ENCODE measurements around the gene DNAJB13.
A peak's percentile ranks its signal among the peaks of the same experiment; 100 is the strongest.
"Not testable (repeated sequence)": the region's sequence is repeated elsewhere in the genome, so short reads cannot be mapped to it uniquely, and the experiment has no call there.

The DNAJB13 gene

DNA sequence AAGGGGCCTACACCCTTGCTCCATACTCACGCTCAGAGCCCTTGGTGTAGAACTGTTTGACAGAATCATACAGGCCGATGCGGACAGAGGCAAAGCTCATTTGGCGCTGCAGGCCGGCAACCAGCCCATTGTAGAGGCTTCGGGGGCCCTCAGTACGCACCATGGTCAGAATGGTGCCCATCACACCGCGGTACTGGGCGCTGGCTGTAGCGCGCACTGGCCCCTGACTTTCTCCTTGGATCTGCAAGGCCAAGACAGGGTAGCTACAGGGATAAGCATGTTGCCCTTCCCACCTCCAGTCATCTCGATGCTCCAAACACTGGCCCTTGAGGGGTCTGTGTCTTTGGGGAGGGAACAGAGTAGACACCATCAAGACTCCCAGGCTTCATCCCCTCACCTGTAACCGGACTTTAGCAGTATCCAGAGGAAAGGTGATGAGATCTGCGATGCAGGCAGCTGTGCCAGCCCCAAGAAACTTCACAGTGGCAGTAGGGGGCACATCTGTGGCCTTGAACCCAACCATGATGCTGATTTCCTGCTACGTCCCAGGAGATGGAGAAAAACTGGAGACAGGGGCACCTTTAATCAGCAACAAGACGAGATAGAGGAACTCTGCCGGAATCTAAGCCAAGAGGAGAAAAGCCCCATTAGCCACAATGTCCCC, 27.2 kb downstream of the DNAJB13 start:
- no peak for DNase-seq (ENCODE audit: low spot score)

DNA sequence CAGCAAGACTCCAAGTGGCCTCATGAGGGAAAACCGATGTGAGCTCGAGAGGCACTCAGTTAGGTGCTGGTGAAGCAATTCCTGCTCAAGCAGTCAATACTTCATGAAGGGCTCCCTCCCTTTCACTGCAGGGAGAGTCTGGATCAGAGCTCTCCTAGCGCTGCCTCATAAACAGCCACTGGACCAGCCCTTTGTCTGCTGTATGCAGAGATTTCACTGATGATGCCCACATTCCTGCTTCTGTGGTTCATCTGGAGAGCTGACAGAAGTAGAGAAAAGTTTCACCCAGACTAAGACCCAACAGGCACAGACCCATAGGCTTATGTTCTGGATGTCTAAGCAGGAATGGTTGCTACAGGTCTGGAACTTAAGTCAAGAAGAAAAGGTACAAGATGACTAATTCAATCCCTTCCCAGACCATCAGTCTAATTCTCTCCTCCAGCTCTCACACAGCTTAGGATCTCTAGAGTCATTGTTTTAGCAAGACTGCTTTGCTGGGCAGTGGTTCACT, 27.8 kb downstream of the DNAJB13 start:
- DNase-seq (ENCODE audit: low spot score), result no peak

DNA sequence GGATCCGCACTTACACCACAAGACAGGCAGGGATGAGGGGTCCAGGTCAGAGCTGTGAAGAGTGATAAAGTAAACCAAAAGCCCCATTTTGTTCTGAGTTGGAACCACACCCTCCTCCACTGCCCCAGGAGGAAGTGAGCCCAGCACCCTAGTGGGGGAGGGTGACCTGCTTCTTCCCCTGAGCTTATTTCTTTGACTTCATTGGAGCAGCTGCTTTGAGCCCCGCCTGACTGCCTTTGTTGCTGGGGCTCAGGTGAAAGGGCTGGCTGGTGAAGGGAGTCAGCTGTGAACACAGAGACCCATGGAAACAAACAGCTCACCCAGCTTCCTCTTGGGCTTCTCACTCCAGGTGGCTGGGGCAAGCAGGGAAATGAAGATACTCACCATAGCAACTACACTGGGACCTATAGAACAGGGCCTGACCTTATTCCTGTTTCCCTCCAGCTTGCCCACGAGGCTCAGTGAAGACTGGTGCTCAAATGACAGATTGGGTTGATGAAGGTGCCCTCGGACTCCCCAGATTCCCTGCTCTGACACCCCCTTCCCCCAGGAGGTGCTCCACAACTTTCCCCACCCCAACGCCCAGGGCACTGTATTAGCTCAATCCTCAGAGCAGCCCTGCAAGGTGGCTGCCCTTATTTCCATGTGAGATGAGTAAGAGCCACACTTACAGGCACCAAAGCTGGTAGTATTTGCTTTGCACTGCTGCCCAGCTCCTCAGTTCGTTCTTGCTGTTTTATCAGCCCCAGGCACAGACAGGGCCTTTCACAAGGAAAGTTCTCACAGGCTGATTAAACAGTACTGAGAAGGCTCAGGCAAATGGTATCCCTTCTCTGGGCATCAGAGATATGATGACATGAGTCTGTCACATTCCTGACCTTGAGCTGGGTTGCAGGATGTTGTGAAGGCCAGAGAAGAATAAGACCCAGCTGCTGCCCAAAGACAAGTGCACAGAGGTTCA, 29.5 kb downstream of the DNAJB13 start:
- DNase-seq (ENCODE audit: low spot score), result peak; percentile 69

DNA sequence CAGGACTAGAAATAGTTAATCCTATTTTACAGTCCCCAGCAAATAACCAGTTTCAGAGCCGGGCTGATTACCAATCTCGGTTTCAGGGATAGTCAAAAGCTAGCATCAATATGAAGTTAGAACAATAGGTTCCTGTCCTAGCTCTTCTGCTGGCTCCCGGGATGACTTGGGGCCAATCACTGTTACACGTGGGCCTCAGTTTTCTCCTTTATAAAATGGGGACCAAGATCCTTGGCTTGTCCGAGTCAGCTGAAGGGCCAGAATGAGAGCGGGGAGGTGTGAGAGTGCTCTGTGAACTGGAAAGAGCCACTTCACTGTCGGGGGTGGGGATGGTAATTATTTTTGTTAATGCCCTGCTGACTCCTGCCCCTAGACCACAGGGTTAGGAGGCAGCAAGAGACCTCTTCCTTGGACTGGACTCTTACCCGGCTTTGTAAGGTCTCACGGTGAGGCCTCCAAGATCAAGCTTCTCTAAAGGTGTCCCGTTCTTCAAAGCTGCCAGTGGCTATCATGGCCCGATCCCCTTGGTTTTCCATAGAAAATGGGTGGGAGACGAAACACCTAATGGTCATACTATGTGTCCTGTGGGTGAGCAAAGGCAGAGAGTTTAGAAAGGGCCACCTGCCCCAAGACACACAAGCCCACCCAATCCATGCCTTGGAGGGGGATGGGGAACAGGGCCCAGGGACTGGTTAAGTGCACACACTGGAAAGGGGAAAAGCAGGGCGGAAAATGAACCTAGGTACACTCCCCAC, 30.4 kb downstream of the DNAJB13 start:
- no peak for DNase-seq (ENCODE audit: low spot score)

DNA sequence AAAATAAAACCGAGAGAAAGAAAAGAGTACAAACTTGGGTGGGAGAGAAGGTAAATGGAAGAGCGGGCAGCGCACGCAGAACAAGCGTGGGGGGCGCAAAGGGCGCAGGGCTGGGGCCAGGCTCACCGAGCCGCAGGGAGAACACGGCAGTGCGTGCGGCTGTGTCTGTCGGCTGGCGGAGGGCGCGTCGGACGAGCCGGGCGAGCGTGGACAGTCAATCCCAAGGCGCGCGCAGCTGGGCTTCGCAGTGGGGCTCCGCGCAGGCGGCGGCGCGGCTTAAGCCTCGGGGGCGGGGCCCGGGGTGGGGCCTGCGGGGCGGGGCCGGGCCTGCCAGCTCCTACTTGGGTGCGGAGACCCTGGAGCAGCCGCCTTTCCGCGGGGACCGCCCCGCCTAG, 31.8 kb downstream of the DNAJB13 start, which contains the start of gene UCP2:
Gene UCP2 (minus strand): TSS at position 249 of the 395 bp plus-strand sequence. CDS start 4,465 bp downstream, outside the sequence.
- DNase-seq (ENCODE audit: low spot score), result no peak

DNA sequence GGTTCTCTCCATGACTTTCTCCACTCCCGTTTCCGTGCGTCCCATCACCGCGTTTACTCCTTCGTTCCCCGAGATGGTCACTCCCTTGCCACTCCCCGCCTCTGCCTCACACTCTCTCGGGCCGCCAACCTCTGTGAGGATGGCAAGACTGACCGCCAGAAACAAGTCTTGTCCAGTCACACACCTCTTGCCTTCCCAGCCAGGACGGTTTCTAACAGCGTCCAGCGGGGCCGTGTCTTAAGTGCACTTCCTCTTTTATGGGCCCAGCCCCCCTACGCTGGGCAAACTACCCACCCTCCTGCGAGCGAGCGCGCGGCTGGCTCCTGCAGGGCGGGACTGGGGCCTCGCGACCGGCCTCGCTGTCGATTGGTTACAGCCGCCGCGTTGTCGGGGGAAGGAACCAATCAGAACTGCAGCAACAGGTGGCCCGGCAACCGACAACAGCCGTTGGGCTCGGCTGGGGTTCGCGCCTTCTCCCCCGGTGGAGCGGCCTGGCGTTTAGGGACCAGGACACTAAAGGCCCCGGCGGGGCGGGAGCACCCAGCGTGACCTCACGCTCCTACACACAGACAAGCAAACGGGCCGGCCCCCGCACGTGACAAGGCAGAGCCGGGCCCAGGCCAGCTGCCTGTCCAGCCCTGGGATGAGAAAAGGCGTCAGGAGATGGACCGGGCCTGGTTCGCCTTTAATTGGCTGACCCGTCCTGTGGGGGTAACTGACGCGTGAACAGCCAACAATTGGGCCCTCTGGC, 32.3 kb downstream of the DNAJB13 start:
- DNase-seq (ENCODE audit: low spot score), result peak; percentile 90

DNA sequence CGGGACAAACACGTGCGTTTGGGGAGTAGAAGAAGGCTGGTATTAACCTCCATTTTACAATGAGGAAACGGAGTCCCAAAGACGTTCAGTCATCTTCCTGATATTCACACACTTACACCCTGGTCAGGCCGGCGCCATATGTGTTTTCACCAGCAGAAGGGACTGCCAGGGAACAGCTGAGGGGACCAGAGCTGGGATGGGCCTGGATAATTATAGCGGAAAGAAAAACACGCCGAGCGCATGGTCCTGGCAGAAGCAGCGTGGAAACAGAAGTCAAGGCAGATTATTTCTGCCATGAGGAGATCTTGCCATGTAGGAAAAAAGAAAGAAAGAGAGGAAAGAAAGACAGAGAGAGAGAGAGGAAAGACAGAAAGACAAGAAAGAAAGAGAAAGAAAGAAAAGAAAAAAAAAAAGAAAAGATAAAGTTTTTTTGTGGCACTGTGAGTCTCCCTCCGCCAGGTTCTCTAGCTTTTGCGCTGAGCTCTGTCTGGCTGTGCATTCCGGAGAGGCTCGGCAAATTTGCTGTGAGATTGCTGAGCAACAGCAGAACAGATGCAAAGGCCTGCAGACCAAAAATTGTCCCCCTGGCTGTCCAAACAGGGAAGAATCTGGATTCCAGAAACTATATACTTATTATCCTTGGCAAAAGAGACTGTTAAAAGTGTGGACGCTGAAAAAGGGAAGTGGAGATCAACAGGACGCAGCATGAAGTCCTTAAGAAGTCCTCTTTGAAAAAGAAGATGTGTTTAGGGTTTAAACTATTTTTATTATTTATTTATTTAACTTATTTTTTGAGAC, 33.1 kb downstream of the DNAJB13 start:
- no peak for DNase-seq (ENCODE audit: low spot score)

DNA sequence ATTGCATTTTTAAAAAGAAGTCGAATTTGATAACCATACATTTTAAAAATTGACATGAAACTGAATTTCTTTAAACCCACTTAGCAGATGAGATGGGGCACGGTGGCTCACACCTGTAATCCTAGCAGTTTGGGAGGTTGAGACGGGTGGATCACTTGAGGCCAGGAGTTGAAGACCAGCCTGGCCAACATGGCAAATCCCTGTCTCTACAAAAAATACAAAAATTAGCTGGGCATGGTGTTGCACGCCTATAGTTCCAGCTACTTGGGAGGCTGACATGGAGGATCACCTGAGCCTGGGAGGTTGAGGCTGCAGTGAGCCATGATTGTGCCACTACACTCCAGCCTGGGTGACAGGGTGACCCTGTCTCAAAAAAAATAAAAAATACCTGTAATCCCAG, 34.8 kb downstream of the DNAJB13 start:
- DNase-seq (ENCODE audit: low spot score), result not testable (repeated sequence)

DNA sequence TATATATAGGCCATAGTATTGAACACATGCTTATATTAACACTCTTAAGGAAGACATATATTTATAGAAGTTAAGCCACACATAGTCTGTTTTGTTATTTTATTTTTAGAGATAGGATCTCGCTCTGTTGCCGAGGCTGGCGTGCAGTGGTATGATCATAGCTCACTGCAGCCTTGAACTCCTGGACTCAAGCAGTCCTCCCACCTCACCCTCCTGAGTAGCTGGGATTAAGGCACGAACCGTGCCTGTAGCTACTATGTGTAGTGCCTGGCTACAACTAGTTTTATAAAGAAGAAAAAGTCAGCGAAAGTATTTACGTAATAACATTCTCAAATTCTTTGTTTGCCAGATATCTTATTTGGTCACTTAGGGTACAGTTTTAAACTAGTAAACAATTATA, 37.4 kb downstream of the DNAJB13 start:
- DNase-seq (ENCODE audit: low spot score), result no peak

DNA sequence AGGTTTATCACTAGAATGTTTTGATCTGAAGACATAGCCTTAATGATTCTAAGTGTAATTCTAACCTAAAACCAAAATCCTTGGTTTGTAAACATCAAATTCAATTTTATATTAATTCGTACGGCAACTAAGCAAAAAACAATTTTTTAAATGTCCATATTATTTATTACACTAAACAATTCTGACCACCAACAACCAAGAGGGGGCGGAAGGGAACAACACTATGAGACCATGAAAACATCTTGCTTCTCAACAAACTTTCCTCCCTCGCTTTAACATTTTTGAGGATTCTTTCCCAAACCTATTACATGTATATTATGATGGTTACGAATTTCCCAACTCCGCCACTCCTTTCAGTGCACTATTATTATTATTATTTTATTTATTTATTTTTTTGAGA, 38.3 kb downstream of the DNAJB13 start:
- DNase-seq (ENCODE audit: low spot score), result no peak

DNA sequence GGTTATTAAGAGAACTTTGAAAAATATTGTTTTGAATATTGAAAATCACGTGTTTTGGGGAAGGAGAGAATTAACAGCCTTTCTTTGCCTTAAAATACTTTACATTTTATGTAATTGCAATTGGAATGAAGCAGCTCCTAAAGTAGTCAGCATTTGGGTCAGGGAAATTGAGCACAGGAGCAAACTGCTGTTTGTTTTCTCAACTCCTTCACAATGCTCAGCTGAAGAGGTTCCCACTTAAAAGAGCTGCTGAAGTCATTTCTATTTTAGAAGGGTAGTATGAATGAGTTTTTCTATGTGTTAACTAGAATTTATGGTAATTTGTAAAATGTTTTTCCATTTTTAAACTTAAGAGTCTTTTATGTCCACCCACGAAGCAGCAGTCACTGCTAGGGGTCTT, 39.9 kb downstream of the DNAJB13 start:
- DNase-seq (ENCODE audit: low spot score), result no peak

DNA sequence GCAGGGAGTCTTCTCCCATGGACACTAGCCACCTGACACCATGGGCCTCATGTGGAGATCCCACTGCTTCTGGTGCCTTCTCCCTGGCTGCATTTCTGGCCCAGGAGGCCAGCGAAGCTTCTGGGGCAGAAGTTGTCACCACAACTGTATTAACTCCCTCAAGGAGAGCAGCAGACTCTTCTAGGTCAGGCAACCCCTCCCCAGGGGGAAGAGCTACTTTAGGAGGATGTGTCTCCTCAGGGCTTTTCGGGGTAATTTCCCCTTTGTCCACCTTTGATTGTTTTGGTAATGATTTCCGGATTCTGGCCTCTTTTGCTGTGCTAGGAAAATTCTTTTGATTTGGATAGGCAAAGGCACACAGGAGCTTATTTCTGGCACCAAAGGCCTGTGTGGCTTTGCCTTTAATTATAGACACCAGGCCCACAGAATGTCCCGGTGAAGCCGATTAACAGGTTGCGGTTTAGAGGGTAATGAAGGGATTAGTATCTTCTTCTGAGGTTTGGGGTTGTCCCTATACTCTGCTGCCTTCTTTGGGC, 40.7 kb downstream of the DNAJB13 start:
- no peak for DNase-seq (ENCODE audit: low spot score)

DNA sequence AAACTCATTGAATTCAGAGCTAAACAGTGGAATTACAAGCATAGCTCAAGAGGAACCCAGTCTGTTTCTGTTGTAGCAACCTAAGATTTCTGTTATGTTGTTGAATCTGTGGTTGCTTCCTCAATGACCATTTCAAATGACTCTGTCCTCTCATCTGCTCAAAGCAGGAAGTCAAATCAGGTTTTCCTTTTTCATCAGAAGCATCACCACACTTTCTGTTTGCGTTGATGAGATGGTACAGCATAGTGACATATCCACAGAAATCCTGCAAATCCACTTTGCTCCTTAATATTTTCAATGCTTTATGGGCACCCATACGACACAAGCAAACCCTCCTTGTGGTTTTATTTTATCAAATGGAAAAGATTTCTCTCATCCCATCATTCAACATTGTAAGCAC, 44.4 kb downstream of the DNAJB13 start:
- peak; percentile 42 for DNase-seq (ENCODE audit: low spot score)

DNA sequence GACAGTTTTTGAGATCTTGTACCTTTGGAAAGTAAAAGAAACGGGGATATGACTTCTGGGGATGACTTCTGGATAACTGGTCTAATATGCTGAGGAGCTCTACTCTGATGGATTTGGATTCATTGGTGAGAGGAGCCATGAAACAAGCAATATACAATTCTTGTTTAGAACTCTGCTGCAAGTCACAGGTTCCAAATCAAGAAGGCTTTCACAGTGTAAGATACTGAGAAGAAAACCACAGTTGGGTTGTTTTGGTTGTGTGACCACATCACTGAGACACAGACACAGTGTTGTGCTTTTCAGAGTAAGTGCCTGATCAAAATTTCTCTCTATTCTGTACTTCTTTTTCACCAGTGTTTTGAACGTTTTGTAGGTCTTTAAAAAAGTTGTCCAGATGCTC, 44.9 kb downstream of the DNAJB13 start:
- DNase-seq (ENCODE audit: low spot score), result no peak

DNA sequence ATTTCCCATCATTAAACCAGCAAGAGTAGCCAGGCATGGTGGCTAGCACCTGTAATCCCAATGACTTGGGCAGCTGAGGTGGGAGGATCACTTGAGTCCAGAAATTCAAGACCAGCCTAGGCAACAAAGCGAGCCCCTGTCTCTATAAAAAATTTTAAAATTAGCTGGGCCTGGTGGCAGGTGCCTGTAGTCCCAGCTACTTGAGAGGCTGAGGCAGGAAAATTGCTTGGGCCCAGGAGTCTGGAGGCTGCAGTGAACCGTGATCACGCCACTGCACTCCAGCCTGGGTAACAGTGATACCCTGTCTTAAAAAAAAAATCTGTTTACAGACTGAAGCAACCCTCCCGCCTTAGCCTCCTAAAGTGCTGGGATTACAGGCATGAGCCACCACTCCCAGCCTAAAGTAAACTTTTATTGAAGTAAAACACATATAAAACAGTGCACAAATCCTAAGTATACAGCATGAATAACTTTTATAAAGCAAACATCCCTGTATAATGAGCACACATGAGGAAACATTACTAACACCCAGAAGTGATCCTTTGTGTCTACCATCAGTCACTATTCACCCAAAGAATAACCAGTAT, 45.4 kb downstream of the DNAJB13 start:
- DNase-seq (ENCODE audit: low spot score), result no peak

DNA sequence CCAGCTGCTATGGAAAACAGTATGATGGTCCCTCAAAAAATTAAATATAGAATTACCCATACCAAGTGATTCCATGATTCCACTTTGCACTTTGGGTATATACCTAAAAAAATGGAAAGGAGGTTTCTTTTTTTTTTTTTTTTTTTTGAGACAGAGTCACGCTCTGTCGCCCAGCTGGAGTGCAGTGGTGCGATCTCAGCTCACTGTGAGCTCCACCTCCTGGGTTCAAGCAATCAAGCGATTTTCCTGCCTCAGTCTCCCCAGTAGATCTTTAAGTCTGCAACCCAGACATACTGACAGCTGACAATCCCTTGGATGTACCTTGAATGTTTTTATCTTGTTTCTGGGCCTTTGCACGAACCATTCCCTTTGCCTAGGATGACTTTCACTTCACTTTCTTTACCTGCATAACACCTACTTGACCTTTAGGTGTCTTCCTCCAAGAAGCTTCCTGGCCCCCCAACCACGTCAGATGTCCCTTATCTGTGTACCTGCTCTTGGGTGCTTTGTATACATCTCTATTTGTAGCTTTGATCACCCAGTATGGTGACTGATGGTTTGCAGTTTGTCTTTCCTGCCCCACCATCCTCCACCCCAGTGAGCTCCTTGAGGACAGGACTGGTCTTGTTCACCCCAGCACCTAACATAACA, 46.4 kb downstream of the DNAJB13 start:
- DNase-seq (ENCODE audit: low spot score), result no peak

DNA sequence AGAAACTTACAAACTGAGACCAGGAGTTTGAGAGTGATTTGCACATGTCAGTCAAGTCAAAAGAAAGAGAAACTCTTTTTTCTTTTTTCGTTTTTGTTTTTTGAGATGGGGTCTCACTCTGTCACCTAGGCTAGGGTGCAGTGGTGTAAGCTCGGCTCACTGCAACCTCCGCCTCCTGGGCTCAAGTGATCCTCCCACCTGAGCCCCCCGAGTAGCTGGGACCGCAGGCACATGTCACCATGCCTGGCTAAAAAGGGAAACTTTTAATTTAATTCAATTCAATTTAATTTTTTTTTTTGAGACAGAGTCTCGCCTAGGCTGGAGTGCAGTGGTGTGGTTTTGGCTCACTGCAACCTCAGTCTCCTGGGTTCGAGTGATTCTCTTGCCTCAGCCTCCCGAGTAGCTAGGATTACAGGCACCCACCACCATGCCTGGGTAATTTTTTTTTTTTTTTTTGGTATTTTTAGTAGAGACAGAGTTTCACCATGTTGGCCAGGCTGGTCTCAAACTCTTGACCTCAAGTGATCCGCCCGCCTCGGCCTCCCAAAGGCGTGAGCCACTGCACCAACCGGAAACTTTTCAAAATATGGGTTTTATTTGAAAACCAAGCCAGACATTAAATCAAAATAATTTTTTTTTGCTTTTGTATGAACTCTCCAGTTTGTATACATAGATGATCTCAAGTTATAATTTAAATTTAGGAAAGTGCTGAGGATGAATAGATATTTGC, 48.2 kb downstream of the DNAJB13 start:
- DNase-seq (ENCODE audit: low spot score), result no peak

DNA sequence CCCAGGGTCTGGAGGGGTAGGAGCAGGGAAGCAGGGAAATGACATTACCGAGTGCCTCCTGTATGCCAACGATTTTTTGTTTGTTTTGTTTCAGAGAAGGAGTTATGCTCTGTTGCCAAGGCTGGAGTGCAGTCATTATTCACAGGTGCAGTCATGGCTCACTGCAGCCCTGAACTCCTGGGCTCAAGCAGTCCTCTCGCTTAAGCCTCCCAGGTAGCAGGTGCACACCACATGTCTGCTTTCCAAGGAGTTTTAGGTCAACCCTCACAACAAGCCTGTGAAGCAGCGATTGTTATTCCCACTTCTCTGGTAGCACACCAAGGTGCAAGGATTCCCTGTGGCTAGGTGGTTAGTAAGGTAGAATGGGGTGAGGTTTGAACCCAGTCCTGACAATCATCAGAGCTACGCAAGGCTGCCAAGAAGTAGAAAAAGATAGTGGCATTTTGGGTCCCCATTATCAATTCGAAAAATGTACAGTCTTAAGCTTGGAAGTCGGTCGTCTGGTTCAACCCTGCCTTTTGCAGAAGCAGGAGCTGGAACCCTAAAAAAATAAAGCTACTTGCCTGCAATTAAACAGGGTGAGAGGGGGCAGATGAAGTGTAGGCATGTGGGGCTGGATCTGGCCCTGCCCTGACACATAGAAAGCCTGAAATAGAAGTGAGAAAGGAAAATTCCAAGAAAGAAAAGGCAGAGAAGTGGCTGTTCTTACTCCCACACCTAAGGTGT, 48.9 kb downstream of the DNAJB13 start:
- DNase-seq (ENCODE audit: low spot score), result peak; percentile 74

All from kidney tubule cell (primary cell).